ENCODE measurements around the gene GOT1.

The GOT1 gene

GRCh38 chr10:99395750-99396445 is 34.5 kb downstream of the GOT1 start:
- DNase-seq (ENCODE audit: low spot score): no peak

GRCh38 chr10:99394761-99395386 is 35.5 kb downstream of the GOT1 start:
- DNase-seq (ENCODE audit: low spot score): no peak

- no peak for DNase-seq (ENCODE audit: low spot score)
These were observed 36.2 kb downstream of the GOT1 start for GRCh38 chr10:99394256-99394655.

DNA sequence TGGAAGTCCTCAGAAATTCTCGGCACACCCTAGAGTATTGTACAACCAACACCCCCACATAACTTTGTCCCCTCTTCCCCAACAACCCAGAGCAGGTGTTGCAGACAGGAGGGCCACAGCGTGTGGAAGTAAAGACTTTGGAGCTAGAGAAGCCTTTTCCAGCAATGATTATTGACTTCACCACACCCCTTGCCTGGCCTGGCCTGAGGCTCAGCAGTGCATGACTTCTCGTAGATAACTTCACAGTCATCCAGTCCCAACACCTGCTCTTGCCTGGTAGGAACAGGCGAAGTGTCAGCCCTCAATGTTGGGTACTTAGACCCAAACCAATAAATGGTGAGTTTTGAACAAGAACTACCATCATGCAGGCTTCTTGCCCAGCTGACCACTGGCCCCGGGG is 36.7 kb downstream of the GOT1 start:
- DNase-seq (ENCODE audit: low spot score): no peak

DNA sequence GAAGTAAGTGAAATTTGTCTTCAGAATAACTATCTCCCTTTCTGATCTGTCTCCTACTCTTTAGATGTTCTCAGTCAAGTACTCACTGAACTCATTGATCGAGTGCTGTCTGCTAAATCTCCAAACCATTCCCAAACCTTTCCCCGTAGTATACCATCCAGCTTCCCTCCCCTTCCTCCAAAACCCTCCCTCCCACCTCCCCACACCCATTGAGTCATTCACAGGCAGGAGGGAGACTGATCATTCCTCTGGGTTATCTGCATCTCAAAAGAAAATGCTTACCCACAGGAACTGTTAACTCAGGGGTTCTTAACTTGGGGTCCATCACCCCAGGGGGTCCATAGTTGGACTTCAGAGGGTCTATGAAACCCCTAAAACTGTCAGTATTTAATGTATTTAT is 37.4 kb downstream of the GOT1 start:
- DNase-seq (ENCODE audit: low spot score): no peak

DNA sequence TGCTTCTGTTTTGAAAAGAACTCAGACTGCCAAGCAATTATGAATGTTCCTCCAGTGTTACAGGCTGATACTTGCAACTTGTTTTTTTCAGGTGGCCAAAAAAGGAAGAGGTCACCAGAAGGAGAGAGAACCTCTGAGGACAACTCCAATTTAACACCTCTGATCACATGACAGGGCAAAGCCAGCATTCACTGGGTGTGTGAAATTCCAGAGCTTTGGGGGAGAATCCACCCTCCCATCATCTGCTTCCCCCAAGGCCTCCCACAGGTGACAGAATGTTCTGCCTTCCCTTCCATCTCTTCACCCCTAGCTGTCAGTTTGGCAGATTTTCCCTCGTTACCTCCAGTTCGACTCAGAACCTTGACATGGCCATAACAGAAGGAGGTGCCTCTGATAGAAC is 39.1 kb downstream of the GOT1 start:
- DNase-seq (ENCODE audit: low spot score): no peak

DNA sequence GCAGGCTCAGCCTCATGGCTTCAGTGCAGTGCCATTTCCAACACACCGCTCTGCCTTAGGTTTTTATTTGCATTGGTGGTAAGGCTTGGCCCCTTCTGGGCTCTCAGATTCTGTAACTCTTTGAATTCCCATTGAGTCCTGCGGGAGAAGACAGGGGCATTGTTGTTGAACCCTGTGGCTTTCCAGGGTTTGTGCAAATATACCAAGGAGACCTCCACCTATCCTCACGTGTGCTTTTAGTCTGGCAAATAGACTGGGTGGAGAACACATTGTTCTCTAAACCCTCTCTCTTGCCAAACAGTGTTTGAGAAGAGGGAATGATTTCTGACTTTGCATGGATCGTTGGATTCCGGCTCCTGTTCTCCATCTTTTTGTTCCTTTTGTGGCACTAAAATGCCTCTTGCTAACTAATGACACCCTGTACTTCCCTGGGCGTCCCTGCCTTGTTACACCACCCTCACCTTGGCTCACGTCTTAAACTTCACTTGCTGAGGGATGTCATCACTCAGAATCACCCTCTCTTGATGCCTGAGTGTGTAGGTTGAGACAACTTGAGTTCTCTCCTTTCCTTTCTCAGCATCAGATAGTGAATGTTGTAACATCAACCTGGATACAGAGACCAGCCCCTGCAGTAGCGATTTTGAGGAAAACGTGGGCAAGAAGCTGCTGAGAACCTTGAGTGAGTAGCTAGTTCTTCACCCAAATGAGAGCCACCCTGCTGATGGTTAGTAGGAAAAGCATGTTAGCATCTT is 40.5 kb downstream of the GOT1 start:
- no peak for DNase-seq (ENCODE audit: low spot score)

DNA sequence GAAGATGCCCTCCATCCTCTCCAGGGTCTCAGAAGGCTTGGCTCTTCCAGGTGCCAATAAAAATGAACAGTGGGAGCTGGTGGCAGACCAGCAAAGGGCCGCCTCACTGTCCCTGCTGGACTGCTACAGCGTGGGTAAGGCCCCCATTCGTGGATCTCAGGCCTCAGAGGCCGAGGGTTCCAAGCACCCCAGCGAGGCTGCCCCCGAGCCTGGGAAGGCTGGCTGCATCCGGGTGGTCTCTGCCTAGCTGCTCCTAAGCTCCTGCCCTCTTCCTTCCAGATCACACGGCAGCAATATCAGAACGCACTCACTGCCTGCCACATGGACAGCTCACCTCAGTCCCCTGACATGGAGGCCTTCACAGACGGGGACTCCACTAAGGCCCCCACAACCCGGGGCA is 42.9 kb downstream of the GOT1 start:
- no peak for DNase-seq (ENCODE audit: low spot score)

GRCh38 chr10:99387071-99387470 is 43.4 kb downstream of the GOT1 start:
- no peak for DNase-seq (ENCODE audit: low spot score)

DNA sequence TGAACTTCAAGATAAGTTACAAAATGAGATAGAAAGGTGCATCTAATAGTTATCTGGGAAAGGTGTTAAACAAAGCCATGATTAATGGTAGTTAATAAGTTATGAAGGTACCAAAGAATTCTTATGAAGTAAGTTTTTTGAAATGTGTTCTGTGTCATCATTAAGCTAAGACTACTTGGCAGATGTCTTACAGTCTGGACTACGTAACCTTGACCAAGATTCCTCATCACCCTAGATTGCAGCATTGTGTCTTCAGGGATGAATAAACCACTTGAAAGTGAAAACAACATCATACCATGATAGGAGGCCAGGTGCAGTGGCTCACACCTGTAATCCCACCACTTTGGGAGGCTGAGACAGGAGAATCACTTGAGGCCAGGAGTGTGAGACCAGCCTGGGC is 48.2 kb downstream of the GOT1 start:
- no peak for DNase-seq (ENCODE audit: low spot score)

GRCh38 chr10:99375426-99375825 is 55.0 kb downstream of the GOT1 start:
- DNase-seq (ENCODE audit: low spot score): peak; percentile 59

- no peak for DNase-seq (ENCODE audit: low spot score)
These were observed 55.5 kb downstream of the GOT1 start for GRCh38 chr10:99374972-99375371.

DNA sequence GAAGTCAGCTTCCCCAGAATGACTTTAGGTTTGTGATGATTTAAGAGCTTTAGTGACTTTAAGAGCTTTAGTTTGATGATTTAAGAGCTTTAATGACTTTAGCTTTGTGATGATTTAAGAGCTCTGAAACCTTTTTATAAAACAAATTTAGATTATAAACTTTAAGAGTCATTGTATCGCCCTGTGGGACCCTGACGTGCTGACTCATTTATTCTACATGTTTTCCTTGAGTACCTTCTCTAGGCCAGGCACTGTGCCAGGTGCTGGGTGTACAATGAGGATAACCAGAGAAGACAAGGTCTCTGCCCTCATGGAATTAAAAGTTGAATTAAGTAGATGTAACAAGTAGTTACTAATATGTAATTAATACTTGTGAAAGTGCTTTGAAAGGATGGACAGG is 55.9 kb downstream of the GOT1 start:
- no peak for DNase-seq (ENCODE audit: low spot score)

DNA sequence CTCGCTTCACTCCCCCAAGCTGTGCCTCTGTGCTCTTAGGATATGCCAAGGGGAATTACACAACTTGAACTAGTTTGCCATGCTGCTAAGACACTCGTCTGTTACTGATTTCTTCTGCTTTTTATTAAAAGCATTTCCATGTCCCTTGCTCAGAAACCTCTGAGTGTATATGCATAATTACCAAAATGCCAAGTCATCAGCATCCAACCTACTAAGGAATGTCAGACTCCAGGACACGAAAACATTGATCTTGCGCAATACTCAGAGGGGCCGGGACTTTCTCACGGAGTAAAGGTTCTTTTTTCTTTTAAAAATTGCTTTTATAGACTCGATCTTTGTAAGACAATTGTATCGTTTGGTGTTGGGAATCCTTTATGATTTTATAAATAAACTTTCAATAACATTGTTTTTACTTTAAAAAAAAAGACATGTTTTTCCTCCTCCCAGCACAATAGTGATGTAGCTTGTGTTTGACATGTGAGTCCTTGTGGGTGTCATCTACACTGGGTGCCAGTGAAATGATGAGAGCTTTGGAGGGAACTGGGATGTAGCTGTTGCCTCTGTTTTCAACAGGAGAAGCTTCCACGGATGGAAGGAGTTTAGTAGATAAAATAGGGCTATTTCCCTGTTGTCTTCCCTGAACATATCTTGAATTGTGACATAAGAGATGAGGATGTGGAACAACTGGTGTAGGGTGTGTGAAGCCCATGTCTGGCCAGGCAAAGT is 57.7 kb downstream of the GOT1 start:
- no peak for DNase-seq (ENCODE audit: low spot score)

DNA sequence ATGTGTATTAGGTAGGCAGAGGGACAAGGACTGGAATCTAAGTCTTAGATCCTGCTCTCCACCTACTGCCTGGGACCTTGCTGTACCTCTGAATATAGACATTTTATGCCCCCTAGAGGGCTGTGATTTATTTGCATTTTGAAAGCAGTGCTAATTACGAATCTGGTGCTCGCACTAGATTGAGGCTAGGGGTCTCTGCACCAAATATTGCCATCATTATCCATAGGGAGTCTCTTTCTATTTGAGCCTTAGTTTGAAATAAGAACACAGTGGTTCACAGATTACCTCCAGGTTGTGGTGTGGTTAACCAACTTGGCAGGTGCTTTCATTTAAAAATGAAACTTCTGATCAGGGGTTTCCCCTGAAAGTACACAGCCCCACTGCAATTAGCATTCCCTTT is 59.4 kb downstream of the GOT1 start:
- peak; percentile 35 for DNase-seq (ENCODE audit: low spot score)

- no peak for DNase-seq (ENCODE audit: low spot score)
These were observed 60.9 kb downstream of the GOT1 start for GRCh38 chr10:99369551-99369950.

DNA sequence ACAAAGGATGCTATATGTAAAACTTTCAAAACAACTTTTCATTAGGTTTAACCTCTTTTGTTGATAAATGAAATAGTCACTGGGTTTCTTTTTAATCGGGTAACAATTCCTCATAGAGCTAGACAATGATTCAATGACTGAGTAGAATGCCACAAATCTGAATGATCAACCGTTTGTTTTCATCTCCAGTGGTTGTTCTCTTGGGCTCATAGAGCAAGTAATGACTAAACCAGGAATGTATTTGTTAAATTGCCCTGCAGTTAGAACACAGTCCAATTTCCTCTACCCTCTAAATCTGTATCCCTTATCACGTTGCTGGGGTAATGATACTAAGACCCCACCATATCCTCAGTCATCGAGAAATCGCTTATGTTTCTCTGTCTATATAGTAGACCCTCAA is 61.3 kb downstream of the GOT1 start:
- no peak for DNase-seq (ENCODE audit: low spot score)

- DNase-seq (ENCODE audit: low spot score): no peak
These were observed 61.8 kb downstream of the GOT1 start for GRCh38 chr10:99368646-99369045.

DNA sequence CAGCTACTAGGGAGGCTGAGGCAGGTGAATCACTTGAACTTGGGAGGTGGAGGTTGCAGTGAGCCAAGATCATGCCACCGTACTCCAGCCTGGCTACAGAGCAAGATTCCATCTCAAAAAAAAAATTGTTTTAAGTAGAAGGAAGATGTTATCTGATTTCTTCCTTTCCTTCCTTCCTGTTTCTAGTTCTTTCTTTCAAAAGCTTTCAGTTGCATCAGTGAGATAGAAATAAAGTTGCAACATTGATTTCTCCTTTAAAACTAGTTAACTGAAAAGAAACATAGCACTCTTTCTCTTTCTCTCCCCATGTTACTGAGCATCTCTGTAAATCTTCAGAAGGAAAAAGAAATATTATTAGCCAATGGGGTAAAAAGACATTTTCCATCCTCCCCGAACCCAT is 63.8 kb downstream of the GOT1 start:
- DNase-seq (ENCODE audit: low spot score): no peak

DNA sequence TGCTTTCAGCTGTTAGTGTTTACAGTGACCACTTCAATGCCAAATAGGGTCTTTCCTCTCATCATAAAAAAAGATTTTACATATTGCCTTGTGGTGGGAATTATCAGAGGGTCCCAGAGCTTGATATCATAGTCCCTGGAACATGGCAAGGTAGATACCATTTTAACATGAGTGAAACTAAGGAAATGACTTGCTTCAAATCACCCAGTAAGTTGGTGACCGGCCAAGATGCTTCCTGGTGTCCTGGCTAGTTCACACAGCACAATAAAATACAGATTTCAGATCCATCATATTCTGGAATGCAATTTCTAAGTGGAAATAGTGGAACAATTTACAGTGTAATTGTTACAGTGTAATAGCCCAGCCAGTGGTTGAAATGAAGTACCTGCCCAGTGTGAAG is 64.7 kb downstream of the GOT1 start:
- no peak for DNase-seq (ENCODE audit: low spot score)

DNA sequence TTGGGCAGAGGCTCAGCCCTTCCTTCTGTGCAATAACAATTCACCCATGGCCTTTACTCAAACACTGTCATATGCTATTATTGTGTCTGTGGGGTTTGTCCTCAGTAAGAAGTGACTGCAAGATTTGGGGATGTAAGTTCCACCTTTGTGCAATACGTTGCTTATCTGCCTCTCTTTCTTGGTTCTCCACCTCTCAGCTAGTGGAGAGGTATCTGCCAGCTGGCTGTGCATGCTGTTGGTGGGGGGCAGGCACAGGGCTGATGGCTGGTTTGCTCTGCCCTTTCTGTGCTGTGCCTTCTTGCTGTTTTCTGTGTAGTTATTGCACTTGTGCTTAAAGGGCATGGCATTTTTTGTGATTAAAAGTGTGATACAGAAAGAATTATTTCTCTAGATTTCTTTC is 65.1 kb downstream of the GOT1 start:
- no peak for DNase-seq (ENCODE audit: low spot score)

GRCh38 chr10:99364125-99364524 is 66.3 kb downstream of the GOT1 start:
- no peak for DNase-seq (ENCODE audit: low spot score)
